Nephron progenitor cell (in vitro differentiated cells): ENCODE results near the gene PELI1.

Source experiments
- DNase-seq: peaks from one replicate; pipeline ENCODE4 v3.0.0; 2021
- H3K27ac Mint-ChIP-seq: 2 replicates; pipeline ENCODE4 v1.8.0; 2021; ENCODE audit warnings: mild to moderate bottlenecking, moderate library complexity, mixed read lengths
- H3K27me3 Mint-ChIP-seq: 2 replicates; pipeline ENCODE4 v1.8.0; 2021; ENCODE audit warnings: mild to moderate bottlenecking, low read depth, mixed read lengths; ENCODE audit not compliant: poor library complexity
- H3K36me3 Mint-ChIP-seq: 2 replicates; pipeline ENCODE4 v1.8.0; 2021; ENCODE audit warnings: low read depth, mixed read lengths
- H3K4me1 Mint-ChIP-seq: 2 replicates; pipeline ENCODE4 v1.8.0; 2021; ENCODE audit warnings: mixed read lengths
- H3K4me3 Mint-ChIP-seq: 2 replicates; pipeline ENCODE4 v1.8.0; 2021; ENCODE audit warnings: mild to moderate bottlenecking, moderate library complexity, mixed read lengths
- H3K9me3 Mint-ChIP-seq: 2 replicates; pipeline ENCODE4 v1.8.0; 2021; ENCODE audit warnings: mild to moderate bottlenecking, moderate library complexity, mixed read lengths
- TF ChIP-seq, protein P1 (sequence below): fragments of 200-600 bp; sonication (generic); IDR thresholded peaks from 2 replicates; pipeline ENCODE4 v1.5.0; 2021; ENCODE audit warnings: antibody characterized with exemption

PELI1 gene

DNA sequence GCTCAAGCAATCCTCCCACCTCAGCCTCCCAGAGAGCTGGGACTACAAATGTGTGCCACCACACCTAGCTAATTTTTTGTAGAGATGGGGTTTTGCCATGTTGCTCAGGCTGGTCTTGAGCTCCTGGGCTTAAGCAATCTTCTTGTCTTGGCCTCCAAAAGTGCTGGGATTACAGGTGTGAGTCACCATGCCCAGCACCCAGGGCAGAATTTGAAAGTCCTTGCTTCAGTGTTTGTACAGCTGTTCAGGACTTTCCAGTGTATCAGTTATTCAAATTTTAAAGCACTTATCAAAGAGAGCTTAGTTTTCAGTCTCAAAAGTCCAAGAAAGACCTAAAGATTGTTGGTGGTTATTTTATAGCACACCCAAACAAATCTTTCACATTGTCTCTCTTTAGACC, 81.4 kb downstream of the PELI1 start:
- H3K4me1 Mint-ChIP-seq, result no peaks in the 10 kb centered on the region
- TF ChIP-seq, protein P1, sequence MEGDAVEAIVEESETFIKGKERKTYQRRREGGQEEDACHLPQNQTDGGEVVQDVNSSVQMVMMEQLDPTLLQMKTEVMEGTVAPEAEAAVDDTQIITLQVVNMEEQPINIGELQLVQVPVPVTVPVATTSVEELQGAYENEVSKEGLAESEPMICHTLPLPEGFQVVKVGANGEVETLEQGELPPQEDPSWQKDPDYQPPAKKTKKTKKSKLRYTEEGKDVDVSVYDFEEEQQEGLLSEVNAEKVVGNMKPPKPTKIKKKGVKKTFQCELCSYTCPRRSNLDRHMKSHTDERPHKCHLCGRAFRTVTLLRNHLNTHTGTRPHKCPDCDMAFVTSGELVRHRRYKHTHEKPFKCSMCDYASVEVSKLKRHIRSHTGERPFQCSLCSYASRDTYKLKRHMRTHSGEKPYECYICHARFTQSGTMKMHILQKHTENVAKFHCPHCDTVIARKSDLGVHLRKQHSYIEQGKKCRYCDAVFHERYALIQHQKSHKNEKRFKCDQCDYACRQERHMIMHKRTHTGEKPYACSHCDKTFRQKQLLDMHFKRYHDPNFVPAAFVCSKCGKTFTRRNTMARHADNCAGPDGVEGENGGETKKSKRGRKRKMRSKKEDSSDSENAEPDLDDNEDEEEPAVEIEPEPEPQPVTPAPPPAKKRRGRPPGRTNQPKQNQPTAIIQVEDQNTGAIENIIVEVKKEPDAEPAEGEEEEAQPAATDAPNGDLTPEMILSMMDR, result no peak
- DNase-seq, result no peak
- H3K9me3 Mint-ChIP-seq, result no peaks in the 10 kb centered on the region
- H3K36me3 Mint-ChIP-seq, result no peaks in the 10 kb centered on the region
- H3K4me3 Mint-ChIP-seq, result no peak overlapping the region
- H3K27me3 Mint-ChIP-seq, result peaks cover 2% of the 10 kb centered on the region
- H3K27ac Mint-ChIP-seq, result no peak overlapping the region

DNA sequence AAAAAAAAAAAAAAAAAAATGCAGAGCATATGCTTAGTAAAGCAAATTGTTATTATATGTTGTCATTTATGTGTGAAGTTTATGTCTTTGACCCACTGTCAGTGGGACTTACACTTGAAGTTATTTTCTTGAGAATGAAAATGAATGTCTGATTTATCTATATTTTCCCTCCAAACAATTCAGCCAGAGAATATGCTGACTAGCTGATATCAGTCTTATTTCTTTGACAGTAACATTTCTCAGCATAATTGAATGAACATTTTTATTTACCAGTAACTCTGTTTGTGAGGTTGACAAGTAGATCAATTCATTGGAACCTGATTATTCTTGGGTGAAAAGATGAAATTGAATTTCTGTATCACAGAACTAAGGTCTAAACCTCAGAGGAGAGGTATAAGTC, 85.0 kb downstream of the PELI1 start:
- Mint-ChIP-seq H3K27ac (no peak overlapping the region), H3K4me3 (no peak overlapping the region)

DNA sequence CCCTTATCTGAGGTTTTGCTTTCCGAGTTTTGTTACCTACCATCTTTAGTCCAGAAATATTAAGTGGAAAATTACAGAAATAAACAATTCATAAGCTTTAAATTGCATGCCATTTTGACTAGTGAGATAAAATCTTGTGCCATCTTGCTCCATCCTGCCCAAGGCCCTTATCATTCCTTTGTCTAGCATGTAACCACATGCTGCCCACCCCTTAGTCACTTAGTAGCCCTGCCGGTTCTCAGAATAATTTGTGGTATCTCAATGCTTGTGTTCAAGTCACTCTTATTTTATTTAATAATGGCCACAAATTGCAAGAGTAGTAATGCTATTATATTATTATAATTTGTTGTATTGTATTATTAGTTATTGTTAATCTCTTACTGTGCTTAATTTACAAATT, 88.2 kb downstream of the PELI1 start:
- no peak for DNase-seq
- H3K4me3 Mint-ChIP-seq, result no peak overlapping the region
- H3K27me3 Mint-ChIP-seq, result peaks cover 6% of the 10 kb centered on the region
- H3K4me1 Mint-ChIP-seq, result peaks cover 5% of the 10 kb centered on the region
- TF ChIP-seq, protein P1, result no peak
- H3K36me3 Mint-ChIP-seq, result no peaks in the 10 kb centered on the region
- no peaks in the 10 kb centered on the region for H3K9me3 Mint-ChIP-seq
- no peak overlapping the region for H3K27ac Mint-ChIP-seq

More for the DNA sequence above, 85.0 kb downstream of the PELI1 start:
- Mint-ChIP-seq H3K36me3 (no peaks in the 10 kb centered on the region), H3K4me1 (no peaks in the 10 kb centered on the region), H3K27me3 (peaks cover 5% of the 10 kb centered on the region), H3K9me3 (no peaks in the 10 kb centered on the region)
- DNase-seq, result no peak
- TF ChIP-seq, protein P1, result no peak

DNA sequence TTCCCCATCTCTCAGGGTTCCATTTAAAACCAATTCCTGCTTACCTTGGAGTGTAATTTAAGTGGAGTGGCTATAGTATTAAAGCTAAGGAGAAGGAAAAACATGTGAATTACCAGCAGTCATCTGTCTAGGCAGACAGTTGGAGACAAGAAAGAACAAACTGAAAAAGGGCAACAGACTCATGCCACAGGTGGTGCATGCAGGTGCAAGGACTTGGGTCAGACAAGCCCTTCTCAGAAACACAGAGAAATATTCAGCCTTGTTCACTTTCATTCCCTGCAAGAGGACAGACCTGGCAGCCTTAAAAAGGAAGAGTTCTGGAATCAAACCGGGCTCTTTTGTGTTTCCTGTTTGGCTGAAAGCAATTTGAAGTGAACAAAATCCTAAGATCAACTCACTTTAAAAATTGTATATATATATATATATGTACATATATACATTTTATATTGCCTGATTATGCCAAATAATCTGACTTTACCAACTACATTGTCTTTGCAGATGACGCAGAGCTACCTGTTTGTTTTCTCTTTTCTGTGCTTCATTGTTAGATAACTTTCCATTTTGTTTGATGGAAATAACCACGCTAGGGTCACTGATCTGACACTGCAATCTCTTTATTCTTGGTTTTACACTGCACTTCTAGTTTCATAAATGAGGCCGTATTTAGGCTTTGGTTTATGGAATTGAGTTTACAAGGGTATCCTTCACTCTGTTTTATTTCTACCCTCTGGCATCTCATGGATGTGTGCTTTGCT, 89.9 kb downstream of the PELI1 start:
- H3K4me1 Mint-ChIP-seq, result peaks cover 12% of the 10 kb centered on the region
- H3K27me3 Mint-ChIP-seq, result peaks cover 9% of the 10 kb centered on the region
- DNase-seq, result no peak
- H3K27ac Mint-ChIP-seq, result no peak overlapping the region
- TF ChIP-seq, protein P1, result no peak
- no peak overlapping the region for H3K4me3 Mint-ChIP-seq
- H3K36me3 Mint-ChIP-seq, result no peaks in the 10 kb centered on the region
- H3K9me3 Mint-ChIP-seq, result no peaks in the 10 kb centered on the region

DNA sequence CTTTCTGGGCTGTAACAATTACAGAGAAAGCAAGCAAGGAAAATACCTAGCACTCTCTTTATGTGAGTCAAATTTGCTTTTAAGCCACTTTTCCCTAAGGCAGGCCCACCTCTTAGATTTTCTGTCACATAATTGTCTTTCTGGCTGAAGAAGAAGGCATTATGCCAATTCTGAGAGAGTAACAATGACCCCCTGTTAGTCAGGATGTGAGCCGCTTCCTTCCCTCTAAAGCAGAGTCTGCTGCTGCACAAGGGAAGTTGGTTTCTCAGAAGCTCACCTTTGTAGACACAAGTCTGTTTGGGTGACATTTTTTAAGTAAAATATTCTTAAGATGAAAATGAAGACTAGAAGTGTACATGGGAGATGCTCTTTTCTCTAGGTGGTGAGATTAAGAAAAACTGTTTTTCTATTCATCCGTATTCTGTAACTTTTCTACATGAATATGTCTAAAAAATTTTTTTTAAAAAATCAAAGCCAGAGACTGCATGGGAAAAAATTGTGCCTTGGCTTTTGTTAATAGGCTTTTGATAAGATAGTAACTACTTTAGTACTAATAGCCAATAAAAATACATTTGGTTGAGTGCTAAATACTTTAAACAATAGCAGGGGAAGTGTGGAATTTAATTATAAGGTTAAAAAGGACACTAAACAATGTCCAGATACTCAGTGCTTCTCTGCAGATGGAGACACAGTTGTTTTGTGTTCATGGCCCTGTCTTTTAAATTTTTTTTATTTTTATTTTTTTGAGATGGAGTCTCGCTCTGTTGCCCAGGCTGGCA, 91.6 kb downstream of the PELI1 start:
- no peaks in the 10 kb centered on the region for H3K9me3 Mint-ChIP-seq
- no peaks in the 10 kb centered on the region for H3K36me3 Mint-ChIP-seq
- DNase-seq, result no peak
- no peak overlapping the region for H3K4me3 Mint-ChIP-seq
- TF ChIP-seq, protein P1, result no peak
- H3K4me1 Mint-ChIP-seq, result peaks cover 12% of the 10 kb centered on the region
- H3K27ac Mint-ChIP-seq, result no peak overlapping the region
- H3K27me3 Mint-ChIP-seq, result peaks cover 9% of the 10 kb centered on the region
